HUES6 (cell line): Measurements from ENCODE around the gene PODXL.

Experiments
- H3K27ac ChIP-seq: 2 replicates; pipeline ENCODE4 v1.7.0; 2013; ENCODE audit warnings: low read depth, mild to moderate bottlenecking, low read length, inconsistent platforms
- H3K27me3 ChIP-seq: 2 replicates; pipeline ENCODE4 v1.6.1; 2013; ENCODE audit warnings: low read length; ENCODE audit not compliant: control insufficient read depth, insufficient read depth
- H3K36me3 ChIP-seq: 2 replicates; pipeline ENCODE4 v1.6.1; 2013; ENCODE audit warnings: low read length; ENCODE audit not compliant: control insufficient read depth, insufficient read depth
- H3K4me1 ChIP-seq: 2 replicates; pipeline ENCODE4 v1.6.1; 2013; ENCODE audit warnings: low read length; ENCODE audit not compliant: control insufficient read depth, insufficient read depth
- H3K4me3 ChIP-seq: 2 replicates; pipeline ENCODE4 v1.5.1; 2013; ENCODE audit warnings: low read depth, low read length
- H3K9ac ChIP-seq: one replicate; pipeline ENCODE4 v1.6.1; 2013; ENCODE audit warnings: mild to moderate bottlenecking, low read length
- H3K9me3 ChIP-seq: 2 replicates; pipeline ENCODE4 v1.6.1; 2013; ENCODE audit warnings: low read depth, low read length; ENCODE audit not compliant: control insufficient read depth, insufficient read depth

The PODXL gene

DNA sequence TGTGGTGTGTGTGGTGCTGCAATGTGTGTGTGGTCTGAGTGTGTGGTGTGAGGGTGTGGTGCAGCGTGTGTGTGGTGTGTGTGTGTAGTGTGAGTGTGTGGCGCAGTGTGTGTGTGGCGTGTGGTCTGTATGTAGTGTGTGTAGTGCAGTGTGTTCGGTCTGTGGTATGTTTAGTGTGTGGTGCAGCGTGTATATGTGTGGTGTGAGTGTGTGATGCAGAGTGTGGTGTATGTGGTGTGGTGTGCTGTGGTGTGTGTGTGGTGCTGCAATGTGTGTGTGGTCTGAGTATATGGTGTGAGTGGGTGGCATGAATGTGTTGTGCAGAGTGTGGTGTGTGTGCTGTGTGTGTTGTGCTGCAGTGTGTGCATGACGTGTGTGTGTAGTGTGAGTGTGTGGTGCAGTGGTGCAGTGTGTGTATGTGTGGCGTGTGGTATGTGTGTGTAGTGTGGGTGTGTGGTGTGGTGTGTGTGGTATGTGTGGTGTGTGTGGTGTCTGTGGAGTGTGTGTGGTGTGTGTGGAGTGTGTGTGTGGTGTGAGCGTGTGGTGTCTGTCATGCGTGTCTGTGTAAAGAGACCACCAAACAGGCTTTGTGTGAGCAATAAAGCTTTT is 31.0 kb upstream of the PODXL start:
- H3K4me1 ChIP-seq, result peaks cover 26% of the 10 kb centered on the region
- H3K36me3 ChIP-seq, result no peaks in the 10 kb centered on the region
- H3K9me3 ChIP-seq, result no peaks in the 10 kb centered on the region
- no peaks in the 10 kb centered on the region for H3K27me3 ChIP-seq
- no peak overlapping the region for H3K4me3 ChIP-seq
- no peak overlapping the region for H3K9ac ChIP-seq
- no peak overlapping the region for H3K27ac ChIP-seq

DNA sequence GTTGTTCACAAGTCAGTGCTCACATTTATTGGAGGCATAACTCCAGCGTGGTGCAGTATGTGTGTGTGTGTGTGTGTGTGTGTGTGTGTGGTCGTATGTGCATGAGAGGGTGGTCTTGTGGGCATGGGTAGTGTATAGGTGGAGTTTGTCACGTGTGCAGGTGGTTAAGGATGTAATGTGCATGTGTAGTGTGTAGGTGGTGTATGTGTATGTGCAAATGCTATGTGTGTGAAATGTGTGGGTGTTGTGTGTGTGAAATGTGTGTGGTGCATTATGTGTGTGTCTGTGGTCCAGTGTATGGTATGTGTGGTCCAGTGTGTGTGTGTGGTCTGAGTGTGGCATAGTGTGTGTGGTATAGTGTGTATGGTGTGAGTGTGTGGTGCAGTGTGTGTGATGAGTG is 30.3 kb upstream of the PODXL start:
- H3K27me3 ChIP-seq, result no peaks in the 10 kb centered on the region
- H3K9me3 ChIP-seq, result no peaks in the 10 kb centered on the region
- H3K4me1 ChIP-seq, result peaks cover 27% of the 10 kb centered on the region
- H3K4me3 ChIP-seq, result no peak overlapping the region
- no peak overlapping the region for H3K27ac ChIP-seq
- H3K9ac ChIP-seq, result peak overlapping the region; percentile 20
- no peaks in the 10 kb centered on the region for H3K36me3 ChIP-seq

DNA sequence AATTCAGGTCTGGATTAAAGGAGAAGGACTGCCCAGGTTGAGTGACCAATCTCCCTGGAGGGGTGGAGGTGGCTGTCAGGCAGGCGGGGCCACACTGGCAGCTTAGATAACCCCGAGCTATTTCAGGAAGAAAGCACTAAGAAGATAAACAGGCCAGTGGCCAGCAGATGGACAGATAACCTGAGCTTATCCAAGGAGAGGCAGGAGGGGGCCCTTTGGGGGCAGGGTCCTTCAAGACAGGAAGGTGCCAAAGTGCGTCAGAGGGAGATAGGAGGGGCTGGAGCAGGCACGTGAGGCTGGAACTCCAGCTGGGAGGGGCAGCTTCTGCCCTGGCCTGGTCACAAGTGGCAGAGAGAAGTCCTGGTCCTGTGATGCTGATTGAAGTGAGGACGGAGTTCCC is 29.8 kb upstream of the PODXL start:
- H3K9me3 ChIP-seq, result no peaks in the 10 kb centered on the region
- H3K36me3 ChIP-seq, result no peaks in the 10 kb centered on the region
- H3K4me3 ChIP-seq, result no peak overlapping the region
- H3K4me1 ChIP-seq, result peaks cover 27% of the 10 kb centered on the region
- H3K9ac ChIP-seq, result no peak overlapping the region
- no peak overlapping the region for H3K27ac ChIP-seq
- H3K27me3 ChIP-seq, result no peaks in the 10 kb centered on the region

GRCh38 chr7:131583430-131583829 is 27.0 kb upstream of the PODXL start:
- H3K9ac ChIP-seq, result no peak overlapping the region
- H3K9me3 ChIP-seq, result no peaks in the 10 kb centered on the region
- peaks cover 27% of the 10 kb centered on the region for H3K4me1 ChIP-seq
- H3K27me3 ChIP-seq, result no peaks in the 10 kb centered on the region
- H3K36me3 ChIP-seq, result no peaks in the 10 kb centered on the region
- no peak overlapping the region for H3K27ac ChIP-seq
- H3K4me3 ChIP-seq, result no peak overlapping the region

- Histone ChIP-seq H3K36me3 (no peaks in the 10 kb centered on the region), H3K4me3 (no peak overlapping the region), H3K27ac (no peak overlapping the region), H3K9ac (no peak overlapping the region), H3K9me3 (no peaks in the 10 kb centered on the region), H3K27me3 (no peaks in the 10 kb centered on the region), H3K4me1 (peaks cover 16% of the 10 kb centered on the region)
These were observed 25.0 kb upstream of the PODXL start for GRCh38 chr7:131581241-131582051.

GRCh38 chr7:131578602-131579001 is 22.2 kb upstream of the PODXL start:
- Histone ChIP-seq H3K27ac (no peak overlapping the region), H3K9ac (no peak overlapping the region), H3K4me1 (peaks cover 9% of the 10 kb centered on the region; the same call in 1 of the 2 replicates), H3K36me3 (no peaks in the 10 kb centered on the region), H3K4me3 (no peak overlapping the region), H3K27me3 (no peaks in the 10 kb centered on the region), H3K9me3 (no peaks in the 10 kb centered on the region)

DNA sequence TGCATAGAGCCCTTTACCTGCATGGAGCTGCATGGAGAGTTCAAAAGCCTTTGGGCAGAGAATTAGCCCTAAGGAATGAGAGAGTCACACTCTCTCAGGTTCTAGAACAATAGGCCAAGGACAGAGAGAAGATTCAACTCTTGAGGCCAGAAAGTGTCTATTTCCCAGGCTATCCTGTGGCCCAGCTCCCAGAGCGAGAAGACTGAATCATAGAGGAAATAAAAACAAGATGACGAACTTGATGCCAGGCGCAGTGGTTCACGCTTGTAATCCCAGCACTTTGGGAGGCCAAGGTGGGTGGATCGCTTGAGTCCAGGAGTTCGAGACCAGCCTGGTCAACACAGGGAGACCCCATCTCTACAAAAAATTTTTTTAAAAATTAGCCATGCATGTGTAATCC is 18.3 kb upstream of the PODXL start:
- H3K27ac ChIP-seq, result no peak overlapping the region
- H3K9me3 ChIP-seq, result no peaks in the 10 kb centered on the region
- no peak overlapping the region for H3K4me3 ChIP-seq
- no peaks in the 10 kb centered on the region for H3K36me3 ChIP-seq
- H3K27me3 ChIP-seq, result no peaks in the 10 kb centered on the region
- no peak overlapping the region for H3K9ac ChIP-seq
- peaks cover 2% of the 10 kb centered on the region; the same call in 1 of the 2 replicates for H3K4me1 ChIP-seq

DNA sequence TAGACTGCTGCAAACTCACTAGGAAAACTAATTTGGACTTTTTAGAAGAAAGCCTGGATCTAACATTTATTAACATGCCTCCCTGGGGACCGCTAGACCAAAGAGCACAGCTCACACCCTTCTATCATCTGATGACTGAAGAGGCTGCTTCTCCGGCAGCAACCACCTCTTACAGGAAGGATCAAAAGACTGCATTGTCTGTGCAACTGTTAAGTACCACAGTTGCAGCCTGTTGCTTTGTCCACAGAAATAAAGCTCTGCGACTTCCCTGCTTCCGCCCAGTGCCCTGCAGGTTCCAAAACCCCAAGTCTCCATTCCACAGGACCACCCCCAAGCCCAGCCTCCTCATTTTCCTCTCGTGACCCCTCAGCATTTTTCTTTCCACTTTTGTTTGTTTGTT is 14.0 kb upstream of the PODXL start:
- H3K27me3 ChIP-seq, result no peaks in the 10 kb centered on the region
- H3K9ac ChIP-seq, result no peak overlapping the region
- H3K9me3 ChIP-seq, result no peaks in the 10 kb centered on the region
- no peak overlapping the region for H3K27ac ChIP-seq
- H3K4me3 ChIP-seq, result no peak overlapping the region
- H3K36me3 ChIP-seq, result no peaks in the 10 kb centered on the region
- H3K4me1 ChIP-seq, result peaks cover 10% of the 10 kb centered on the region

DNA sequence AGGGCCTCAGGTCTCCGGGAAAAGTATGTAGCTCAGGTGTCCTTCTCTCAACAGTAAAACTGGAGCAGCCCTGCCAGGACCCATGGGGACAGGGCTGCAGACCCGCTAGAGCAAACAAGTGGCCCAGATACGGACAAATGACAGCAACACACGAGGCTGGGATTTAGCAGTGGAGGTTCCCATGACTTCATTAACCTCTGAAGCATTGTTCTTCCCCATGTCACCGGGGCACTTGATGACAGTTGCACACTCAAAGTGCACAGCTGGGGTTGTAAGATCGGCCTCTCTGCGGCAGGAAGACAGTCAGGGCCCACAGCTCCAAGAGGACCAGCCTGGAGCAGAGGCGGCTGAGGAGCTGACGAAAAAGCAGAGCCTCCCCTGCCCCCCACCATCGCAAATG is 12.5 kb upstream of the PODXL start:
- peaks cover 10% of the 10 kb centered on the region for H3K4me1 ChIP-seq
- H3K4me3 ChIP-seq, result no peak overlapping the region
- H3K36me3 ChIP-seq, result no peaks in the 10 kb centered on the region
- H3K27ac ChIP-seq, result no peak overlapping the region
- H3K27me3 ChIP-seq, result no peaks in the 10 kb centered on the region
- H3K9ac ChIP-seq, result no peak overlapping the region
- H3K9me3 ChIP-seq, result no peaks in the 10 kb centered on the region

DNA sequence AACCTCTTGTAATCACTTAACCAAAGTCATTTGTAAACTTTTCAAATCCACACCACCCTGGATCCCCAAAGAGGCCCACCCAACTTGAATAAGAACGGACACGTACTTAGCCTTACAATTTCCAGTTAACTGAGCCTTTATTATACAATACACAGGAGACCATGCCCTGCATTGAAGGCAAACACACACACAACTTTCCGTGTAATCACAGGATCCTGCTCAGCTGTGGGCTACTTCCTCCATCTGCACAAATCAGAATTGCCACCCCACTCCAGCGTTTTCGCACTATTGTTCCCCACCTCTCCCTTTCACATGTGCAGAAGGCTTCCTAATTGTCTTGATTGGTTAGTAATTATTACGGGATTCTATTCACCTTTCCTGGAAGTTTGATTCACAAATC is 12.1 kb upstream of the PODXL start:
- Histone ChIP-seq H3K4me1 (peaks cover 10% of the 10 kb centered on the region), H3K4me3 (no peak overlapping the region), H3K9ac (no peak overlapping the region), H3K27me3 (no peaks in the 10 kb centered on the region), H3K27ac (no peak overlapping the region), H3K9me3 (no peaks in the 10 kb centered on the region), H3K36me3 (no peaks in the 10 kb centered on the region)

DNA sequence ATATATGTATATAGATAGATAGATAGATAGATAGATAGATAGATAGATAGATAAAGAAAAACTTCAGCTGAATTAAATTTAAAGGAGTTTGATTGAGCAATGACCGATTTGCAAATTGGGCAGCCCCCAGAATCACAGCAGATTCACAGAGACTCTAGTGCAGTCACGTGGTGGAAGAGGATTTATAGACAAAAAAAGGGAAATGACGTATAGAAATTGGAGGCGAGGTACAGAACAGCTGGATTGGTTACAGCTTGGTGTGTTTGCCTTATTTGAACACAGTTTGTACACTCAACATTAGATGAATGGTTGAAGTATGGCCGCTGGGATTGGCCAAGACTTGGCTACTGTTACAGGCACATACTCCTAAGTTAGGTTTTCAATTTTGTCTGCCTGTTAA is 8.2 kb upstream of the PODXL start:
- Histone ChIP-seq H3K9ac (no peak overlapping the region), H3K36me3 (no peaks in the 10 kb centered on the region), H3K4me3 (no peak overlapping the region), H3K27ac (no peak overlapping the region), H3K27me3 (no peaks in the 10 kb centered on the region), H3K9me3 (no peaks in the 10 kb centered on the region), H3K4me1 (peaks cover 8% of the 10 kb centered on the region)
